ENCODE results near the gene ZBED4. TPM values are rescaled to one million over a fixed set of nuclear protein-coding genes. Genes with fewer than 3 reads are reported as not detected.

ZBED4 gene
- total and polyA plus RNA-seq, 11 donors: 2.2 to 8.6 (median 4.9) TPM

DNA sequence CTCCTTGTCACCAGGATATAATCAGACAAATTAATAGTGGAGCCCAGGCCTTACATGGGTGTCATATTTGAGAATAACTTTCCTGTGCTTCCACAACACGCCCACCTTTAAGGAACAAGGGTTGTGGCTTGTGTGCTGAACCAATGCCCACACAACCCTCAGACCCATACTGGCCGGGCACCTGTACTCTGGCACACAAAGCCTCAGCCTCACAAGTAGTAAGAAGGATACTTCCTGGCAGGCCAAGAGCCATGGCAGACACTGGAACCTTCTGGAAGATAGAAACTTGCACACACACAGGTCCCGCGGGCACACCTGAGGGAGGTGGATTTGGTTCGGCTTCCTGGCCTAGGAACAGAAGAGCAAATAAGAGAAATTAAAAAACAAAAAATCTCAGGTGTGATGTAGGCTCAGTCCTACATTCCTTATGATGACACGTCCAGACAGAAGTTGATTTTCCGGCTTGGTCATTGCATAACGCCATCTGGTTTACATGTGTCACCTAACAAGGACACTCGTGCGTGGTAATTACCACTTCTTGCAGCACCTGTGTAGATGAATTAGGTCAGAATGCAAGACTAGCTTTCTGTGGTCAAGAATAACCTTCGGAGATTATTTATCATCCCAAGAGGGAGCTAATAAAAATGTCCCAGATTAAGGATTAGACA is 20.2 kb upstream of the ZBED4 start:
- ATAC-seq (no peak), DNase-seq (peak in 1 of 5 donors; percentile 28)
- 89 to 94% (median 92%) methylated on average over 11 of the region's 11 CpGs for WGBS, 4 donors
- no peak overlapping the region for H3K4me3 ChIP-seq
- TF ChIP-seq, protein P1, sequence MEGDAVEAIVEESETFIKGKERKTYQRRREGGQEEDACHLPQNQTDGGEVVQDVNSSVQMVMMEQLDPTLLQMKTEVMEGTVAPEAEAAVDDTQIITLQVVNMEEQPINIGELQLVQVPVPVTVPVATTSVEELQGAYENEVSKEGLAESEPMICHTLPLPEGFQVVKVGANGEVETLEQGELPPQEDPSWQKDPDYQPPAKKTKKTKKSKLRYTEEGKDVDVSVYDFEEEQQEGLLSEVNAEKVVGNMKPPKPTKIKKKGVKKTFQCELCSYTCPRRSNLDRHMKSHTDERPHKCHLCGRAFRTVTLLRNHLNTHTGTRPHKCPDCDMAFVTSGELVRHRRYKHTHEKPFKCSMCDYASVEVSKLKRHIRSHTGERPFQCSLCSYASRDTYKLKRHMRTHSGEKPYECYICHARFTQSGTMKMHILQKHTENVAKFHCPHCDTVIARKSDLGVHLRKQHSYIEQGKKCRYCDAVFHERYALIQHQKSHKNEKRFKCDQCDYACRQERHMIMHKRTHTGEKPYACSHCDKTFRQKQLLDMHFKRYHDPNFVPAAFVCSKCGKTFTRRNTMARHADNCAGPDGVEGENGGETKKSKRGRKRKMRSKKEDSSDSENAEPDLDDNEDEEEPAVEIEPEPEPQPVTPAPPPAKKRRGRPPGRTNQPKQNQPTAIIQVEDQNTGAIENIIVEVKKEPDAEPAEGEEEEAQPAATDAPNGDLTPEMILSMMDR (IDR thresholded peaks at IDR 0.05): no peak
- no peak for TF ChIP-seq POLR2A (IDR thresholded peaks at IDR 0.05)
- H3K36me3 ChIP-seq: no peaks in the 10 kb centered on the region
- peaks cover 0 to 18% (median 0%) of the 10 kb centered on the region in 12 donors for H3K9me3 ChIP-seq
- no peak overlapping the region for H3K27ac ChIP-seq
- H3K4me1 ChIP-seq: no peaks in the 10 kb centered on the region
- intact Hi-C loops (cut with DNase I): no loop called here
- H3K27me3 ChIP-seq: peaks cover 0 to 11% (median 0%) of the 10 kb centered on the region in 9 donors

DNA sequence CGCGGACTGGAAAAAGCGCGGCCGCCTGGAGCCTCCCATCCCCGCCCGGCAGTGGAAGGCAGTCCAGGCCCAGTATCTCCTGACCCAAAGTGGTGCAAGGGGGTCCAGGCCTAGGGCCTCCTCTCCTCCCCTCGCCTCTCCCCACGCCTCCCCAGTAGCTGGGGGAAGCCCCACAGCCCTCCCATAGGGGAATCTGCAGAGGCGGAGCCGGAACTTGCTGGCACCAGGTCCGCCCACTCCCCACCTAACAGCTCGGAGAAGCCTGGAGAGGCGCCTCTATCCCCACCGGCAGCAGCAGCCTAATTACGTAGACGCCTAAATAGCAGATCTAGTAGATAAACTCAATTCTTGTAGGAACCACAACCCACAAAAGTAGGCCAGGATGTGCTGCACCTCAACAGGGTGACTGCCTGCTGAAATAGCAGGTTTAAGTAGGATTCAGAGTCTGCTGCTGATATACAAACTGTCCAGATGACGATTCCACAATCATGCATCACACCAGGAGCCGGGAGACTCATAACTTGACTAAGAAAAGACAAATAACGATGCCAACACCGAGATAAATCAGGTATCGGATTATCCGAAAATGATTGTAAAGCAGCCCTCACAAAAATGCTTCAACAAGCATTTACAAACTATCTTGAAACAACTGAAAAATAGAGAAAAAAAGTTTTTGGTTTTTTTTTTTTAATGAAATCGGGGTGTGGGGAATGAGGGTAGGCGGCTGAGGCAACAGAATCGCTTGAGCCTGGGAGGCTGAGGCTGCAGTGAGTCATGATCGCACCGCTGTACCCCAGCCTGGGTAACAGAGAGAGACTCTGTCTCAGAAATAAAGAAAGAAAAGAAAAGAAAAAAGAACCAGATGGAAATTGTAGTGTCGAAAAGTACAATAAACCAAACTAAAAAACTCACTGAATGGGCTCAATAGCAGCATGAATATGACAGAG is 14.6 kb upstream of the ZBED4 start:
- Histone ChIP-seq H3K4me1 (no peaks in the 10 kb centered on the region), H3K27me3 (peaks cover 0 to 11% (median 0%) of the 10 kb centered on the region in 9 donors), H3K36me3 (no peaks in the 10 kb centered on the region), H3K4me3 (peak overlapping the region in 1 of 12 donors; percentile 51), H3K27ac (peak overlapping the region in 1 of 12 donors; percentile 69), H3K9me3 (no peaks in the 10 kb centered on the region)
- ATAC-seq (no peak), DNase-seq (peak in 1 of 5 donors; percentile 71)
- intact Hi-C loops (cut with DNase I): no loop called here
- TF ChIP-seq, protein P1 (IDR thresholded peaks at IDR 0.05): no peak
- TF ChIP-seq POLR2A (IDR thresholded peaks at IDR 0.05): no peak
- 66 to 80% (median 75%) methylated on average over 26 to 29 of the region's 29 CpGs for WGBS, 4 donors

DNA sequence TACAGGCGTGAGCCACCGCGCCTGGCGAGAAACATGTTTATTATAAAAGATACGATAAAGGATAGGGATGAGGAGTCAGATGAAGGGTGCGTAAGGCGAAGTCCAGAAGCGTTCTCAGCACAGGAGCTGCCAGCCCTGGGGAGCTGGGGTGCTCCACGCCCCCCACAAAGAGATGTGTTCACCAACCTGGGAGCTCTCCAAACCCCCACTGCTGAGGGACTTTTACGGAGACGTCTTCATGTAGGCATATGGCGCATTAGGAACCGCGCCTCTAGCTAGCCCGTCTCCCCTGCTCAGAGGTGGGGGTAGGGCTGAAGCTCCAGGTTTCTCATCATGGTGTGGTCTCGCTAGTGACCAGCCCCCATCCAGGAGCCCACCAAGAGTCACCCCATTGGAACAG is 8.4 kb upstream of the ZBED4 start:
- no peak overlapping the region for H3K27ac ChIP-seq
- no peaks in the 10 kb centered on the region for H3K36me3 ChIP-seq
- DNase-seq: no peak
- intact Hi-C loops (cut with DNase I): no loop called here
- peaks cover 21 to 33% (median 25%) of the 10 kb centered on the region in 9 donors for H3K27me3 ChIP-seq
- no peak for ATAC-seq
- 82 to 87% (median 83%) methylated on average over 16 of the region's 16 CpGs for WGBS, 4 donors
- TF ChIP-seq, protein P1 (IDR thresholded peaks at IDR 0.05): no peak
- no peak for TF ChIP-seq POLR2A (IDR thresholded peaks at IDR 0.05)
- H3K9me3 ChIP-seq: no peaks in the 10 kb centered on the region
- H3K4me1 ChIP-seq: peaks cover 8 to 21% (median 15%) of the 10 kb centered on the region in 12 donors
- H3K4me3 ChIP-seq: no peak overlapping the region
